Measurements from ENCODE around the gene HLCS.

DNA sequence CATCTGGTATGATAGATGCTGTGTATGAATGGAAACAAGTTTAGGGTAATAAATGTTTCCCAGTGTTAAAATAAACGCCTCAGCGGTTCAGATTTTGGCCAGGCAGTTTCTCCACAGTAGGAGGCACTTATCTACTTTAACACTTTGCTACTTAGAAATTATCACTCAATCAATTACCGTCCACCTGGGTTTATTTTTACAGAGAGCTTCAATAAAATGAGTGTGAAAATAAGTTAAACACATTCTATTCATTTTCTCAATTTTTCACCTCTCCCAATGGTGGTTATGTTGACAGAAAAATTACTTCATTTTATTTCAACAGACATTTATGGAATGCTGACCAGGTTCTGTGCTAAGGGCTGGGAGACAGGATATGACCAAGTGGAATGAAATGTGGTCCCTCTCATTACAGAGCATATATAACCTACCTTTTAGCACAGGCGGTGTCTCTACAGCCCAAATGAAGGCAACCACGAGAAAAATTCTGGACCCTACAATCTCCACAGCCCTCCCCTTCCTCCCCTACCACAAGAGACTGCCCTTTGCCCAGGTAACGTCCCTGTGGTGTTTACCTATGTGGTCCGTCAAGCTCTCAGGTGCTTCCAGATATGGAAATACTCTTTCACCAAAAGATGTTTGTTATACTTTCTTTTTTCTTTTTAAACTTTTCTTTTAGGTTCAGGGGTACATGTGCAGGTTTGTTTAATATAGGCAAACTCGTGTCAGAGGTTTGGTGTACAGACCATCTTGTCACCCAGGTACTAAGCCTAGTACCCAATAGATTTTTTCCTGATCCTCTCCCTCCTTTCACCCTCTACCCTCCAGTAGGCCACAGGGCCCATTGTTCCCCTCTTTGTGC lies 105.5 kb downstream of the HLCS start:
- TF ChIP-seq, protein P1, sequence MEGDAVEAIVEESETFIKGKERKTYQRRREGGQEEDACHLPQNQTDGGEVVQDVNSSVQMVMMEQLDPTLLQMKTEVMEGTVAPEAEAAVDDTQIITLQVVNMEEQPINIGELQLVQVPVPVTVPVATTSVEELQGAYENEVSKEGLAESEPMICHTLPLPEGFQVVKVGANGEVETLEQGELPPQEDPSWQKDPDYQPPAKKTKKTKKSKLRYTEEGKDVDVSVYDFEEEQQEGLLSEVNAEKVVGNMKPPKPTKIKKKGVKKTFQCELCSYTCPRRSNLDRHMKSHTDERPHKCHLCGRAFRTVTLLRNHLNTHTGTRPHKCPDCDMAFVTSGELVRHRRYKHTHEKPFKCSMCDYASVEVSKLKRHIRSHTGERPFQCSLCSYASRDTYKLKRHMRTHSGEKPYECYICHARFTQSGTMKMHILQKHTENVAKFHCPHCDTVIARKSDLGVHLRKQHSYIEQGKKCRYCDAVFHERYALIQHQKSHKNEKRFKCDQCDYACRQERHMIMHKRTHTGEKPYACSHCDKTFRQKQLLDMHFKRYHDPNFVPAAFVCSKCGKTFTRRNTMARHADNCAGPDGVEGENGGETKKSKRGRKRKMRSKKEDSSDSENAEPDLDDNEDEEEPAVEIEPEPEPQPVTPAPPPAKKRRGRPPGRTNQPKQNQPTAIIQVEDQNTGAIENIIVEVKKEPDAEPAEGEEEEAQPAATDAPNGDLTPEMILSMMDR (conservative IDR thresholded peaks at IDR 0.05 in 1 of 2, IDR thresholded peaks at IDR 0.05 in 1 of 2; ENCODE audit: low read depth in 1 of 2, low read length in 2 of 2), result no peak
- TF ChIP-seq EZH2 (IDR thresholded peaks at IDR 0.05; ENCODE audit: low read length, missing control alignments), result no peak
